SK-N-SH (cell line): Measurements from ENCODE around the gene ZFP64. TPM values are rescaled to one million over a fixed set of nuclear protein-coding genes. Genes with fewer than 3 reads are reported as not detected.

Experiments used
- CTCF ChIA-PET: fragments of 300-600, 350-600 bp; formaldehyde crosslinking; extraction: SDS; loops from one replicate; lab custom pipeline; 2021; lab: Yijun Ruan, JAX
- POLR2A ChIA-PET: fragments of 350-600 bp; sonication (Branson Sonifier 250); formaldehyde crosslinking; extraction: SDS; loops from one replicate; lab custom pipeline; 2020; ENCODE audit warnings: antibody characterized with exemption, inconsistent platforms; lab: Yijun Ruan, JAX
- DNase-seq: peaks from one replicate; pipeline ENCODE4 v3.0.0; 2012
- H2AFZ ChIP-seq: fragments of 200-600 bp; sonication (generic); 2 replicates; pipeline ENCODE4 v1.8.1; 2016; ENCODE audit warnings: antibody characterized with exemption, mild to moderate bottlenecking, low read depth
- H3F3A ChIP-seq: fragments of 200-600 bp; sonication (generic); replicated peaks from 2 replicates; pipeline ENCODE3; 2016; ENCODE audit warnings: antibody characterized with exemption, mild to moderate bottlenecking; ENCODE audit not compliant: insufficient read depth
- H3K27ac ChIP-seq, 2 experiments: fragments of 200-500 bp in 1 of 2; fragments of 200-600 bp in 1 of 2; sonication (Bioruptor generic) in 1 of 2; sonication (generic), shearing (Covaris generic) in 1 of 2; 2 replicates each; pipeline versions ENCODE4 v1.5.1 to v1.6.1; 2014 to 2016; ENCODE audit warnings: low read depth in 2 of 2, inconsistent platforms in 1 of 2, low read length in 1 of 2, mild to moderate bottlenecking in 1 of 2, mixed read lengths in 1 of 2
- H3K27me3 ChIP-seq: fragments of 200-600 bp; sonication (generic), shearing (Covaris generic); 2 replicates; pipeline ENCODE4 v1.6.1; 2016; ENCODE audit warnings: mixed run types; ENCODE audit not compliant: insufficient read depth
- H3K36me3 ChIP-seq, 2 experiments: fragments of 200-500 bp in 1 of 2; fragments of 200-600 bp in 1 of 2; sonication (Bioruptor generic) in 1 of 2; sonication (generic) in 1 of 2; replicated peaks in 1 of 2; 2 replicates each; pipeline versions ENCODE3 to v1.5.1; 2014 to 2016; ENCODE audit warnings: low read length in 1 of 2, mild to moderate bottlenecking in 1 of 2; ENCODE audit not compliant: insufficient read depth in 2 of 2, control insufficient read depth in 1 of 2
- H3K4me1 ChIP-seq, 2 experiments: fragments of 200-500 bp in 1 of 2; fragments of 200-600 bp in 1 of 2; sonication (Bioruptor generic) in 1 of 2; sonication (generic), shearing (Covaris generic) in 1 of 2; 2 replicates each; pipeline versions ENCODE4 v1.5.1 to v1.6.1; 2014 to 2016; ENCODE audit warnings: low read depth in 1 of 2, low read length in 1 of 2, mixed run types in 1 of 2; ENCODE audit not compliant: insufficient read depth in 2 of 2, control insufficient read depth in 1 of 2
- H3K4me2 ChIP-seq: fragments of 200-600 bp; sonication (generic), shearing (Covaris generic); 2 replicates; pipeline ENCODE4 v1.6.1; 2017; ENCODE audit warnings: mixed run types
- H3K4me3 ChIP-seq, 2 experiments: fragments of 200-500 bp in 1 of 2; fragments of 200-600 bp in 1 of 2; sonication (Bioruptor generic) in 1 of 2; sonication (generic), shearing (Covaris generic) in 1 of 2; 2 replicates each; pipeline versions ENCODE4 v1.5.1 to v1.8.1; 2014 to 2016; ENCODE audit warnings: low read depth in 2 of 2, inconsistent platforms in 1 of 2, low read length in 1 of 2, mild to moderate bottlenecking in 1 of 2, mixed read lengths in 1 of 2, moderate library complexity in 1 of 2
- H3K79me2 ChIP-seq: fragments of 200-600 bp; sonication (generic); 2 replicates; pipeline ENCODE4 v1.8.1; 2017; ENCODE audit warnings: mild to moderate bottlenecking; ENCODE audit not compliant: insufficient read depth
- H3K9ac ChIP-seq: fragments of 200-600 bp; sonication (generic); 2 replicates; pipeline ENCODE4 v1.6.1; 2017; ENCODE audit warnings: mixed run types
- H3K9me2 ChIP-seq: fragments of 200-600 bp; sonication (generic); 2 replicates; pipeline ENCODE4 v1.6.1; 2017; ENCODE audit warnings: mixed run types
- H3K9me3 ChIP-seq: fragments of 200-600 bp; sonication (generic); 2 replicates; pipeline ENCODE4 v1.6.1; 2017; ENCODE audit warnings: mixed run types, mild to moderate bottlenecking, moderate library complexity
- H4K20me1 ChIP-seq: fragments of 200-600 bp; sonication (generic); 2 replicates; pipeline ENCODE4 v1.6.1; 2017; ENCODE audit warnings: mild to moderate bottlenecking, mixed run types; ENCODE audit not compliant: insufficient read depth
- GABPA ChIP-seq: IDR thresholded peaks from 2 replicates; pipeline ENCODE4 v1.4.0; 2012; ENCODE audit warnings: low read depth, mild to moderate bottlenecking
- JUND ChIP-seq: IDR thresholded peaks from 2 replicates; pipeline ENCODE4 v1.4.0; 2012
- MAX ChIP-seq: IDR thresholded peaks from 2 replicates; pipeline ENCODE4 v1.4.0; 2012; ENCODE audit warnings: low read depth
- MEF2A ChIP-seq: IDR thresholded peaks from 2 replicates; pipeline ENCODE4 v1.4.0; 2012; ENCODE audit warnings: low read depth, borderline replicate concordance
- MXI1 ChIP-seq: IDR thresholded peaks from 2 replicates; pipeline ENCODE4 v1.6.1; 2012; ENCODE audit warnings: mild to moderate bottlenecking, low read depth, low read length, improper control_type of control experiment
- NRF1 ChIP-seq: IDR thresholded peaks from 2 replicates; pipeline ENCODE4 v1.6.1; 2012; ENCODE audit warnings: low read depth, mild to moderate bottlenecking, low read length
- RAD21 ChIP-seq: IDR thresholded peaks from 2 replicates; pipeline ENCODE4 v1.6.1; 2012; ENCODE audit warnings: mild to moderate bottlenecking, low read length
- RFX5 ChIP-seq: IDR thresholded peaks from 2 replicates; pipeline ENCODE4 v1.6.1; 2012; ENCODE audit warnings: mild to moderate bottlenecking, improper control_type of control experiment, low read length
- RXRA ChIP-seq: IDR thresholded peaks from 2 replicates; pipeline ENCODE4 v1.4.0; 2012; ENCODE audit warnings: low read depth, mild to moderate bottlenecking, borderline replicate concordance
- SIN3A ChIP-seq: IDR thresholded peaks from 2 replicates; pipeline ENCODE4 v1.6.1; 2012; ENCODE audit warnings: low read depth, mild to moderate bottlenecking, low read length, moderate library complexity, borderline replicate concordance
- TAF1 ChIP-seq: IDR thresholded peaks from 2 replicates; pipeline ENCODE4 v1.6.1; 2012; ENCODE audit warnings: low read depth, mild to moderate bottlenecking, low read length, moderate library complexity, borderline replicate concordance
- TEAD4 ChIP-seq: IDR thresholded peaks from 2 replicates; pipeline ENCODE4 v1.4.0; 2012; ENCODE audit warnings: mild to moderate bottlenecking, borderline replicate concordance; ENCODE audit not compliant: insufficient read depth
- ZBTB33 ChIP-seq: IDR thresholded peaks from 2 replicates; pipeline ENCODE4 v1.4.0; 2012; ENCODE audit warnings: low read depth, borderline replicate concordance
- WGBS: methylation state at CpG from one replicate; pipeline ENCODE4 v1.1.6; 2017; ENCODE audit warnings: low lambda C conversion rate; 5-methylcytosine and 5-hydroxymethylcytosine counted together
- polyA plus RNA-seq, 3 experiments: library from polyadenylated mRNA; depleted of rRNA; stranded (reverse); fragments of >200 nt; gene quantifications; 2 replicates each; pipeline ENCODE4 v1.2.3, GENCODE V29; 2012
- TF ChIP-seq, protein P1 (sequence below): fragments of 200-600 bp; sonication (generic); IDR thresholded peaks from 2 replicates; pipeline ENCODE4 v1.6.1; 2017; ENCODE audit warnings: antibody characterized with exemption, mild to moderate bottlenecking, moderate library complexity

Gene ZFP64
- polyA plus RNA-seq, 1 of the 3 experiments (the other 2 are of a cell fraction), result 12.8 TPM

- no peaks in the 10 kb centered on the region for H3F3A ChIP-seq
- no peaks in the 10 kb centered on the region for H3K27me3 ChIP-seq
- no peaks in the 10 kb centered on the region for H3K79me2 ChIP-seq
- POLR2A ChIA-PET, result no interaction called here
- no peak overlapping the region for H3K9ac ChIP-seq
- H3K9me2 ChIP-seq, result no peaks in the 10 kb centered on the region
- H3K27ac ChIP-seq, result no peak overlapping the region
- no peaks in the 10 kb centered on the region for H4K20me1 ChIP-seq
- no peaks in the 10 kb centered on the region for H3K9me3 ChIP-seq
- no peak overlapping the region for H3K4me3 ChIP-seq
- H3K4me2 ChIP-seq, result no peak overlapping the region
- no peaks in the 10 kb centered on the region for H3K4me1 ChIP-seq
- CTCF ChIA-PET, result interaction anchor here (1.0 to 1.2 kb wide), 2 partner anchors 13 to 19 kb away, joined by 3 to 4 read pairs; partner anchors contain the start of gene ZFP64
- 90% methylated on average over 3 of the region's 3 CpGs for WGBS
- TF ChIP-seq, protein P1, sequence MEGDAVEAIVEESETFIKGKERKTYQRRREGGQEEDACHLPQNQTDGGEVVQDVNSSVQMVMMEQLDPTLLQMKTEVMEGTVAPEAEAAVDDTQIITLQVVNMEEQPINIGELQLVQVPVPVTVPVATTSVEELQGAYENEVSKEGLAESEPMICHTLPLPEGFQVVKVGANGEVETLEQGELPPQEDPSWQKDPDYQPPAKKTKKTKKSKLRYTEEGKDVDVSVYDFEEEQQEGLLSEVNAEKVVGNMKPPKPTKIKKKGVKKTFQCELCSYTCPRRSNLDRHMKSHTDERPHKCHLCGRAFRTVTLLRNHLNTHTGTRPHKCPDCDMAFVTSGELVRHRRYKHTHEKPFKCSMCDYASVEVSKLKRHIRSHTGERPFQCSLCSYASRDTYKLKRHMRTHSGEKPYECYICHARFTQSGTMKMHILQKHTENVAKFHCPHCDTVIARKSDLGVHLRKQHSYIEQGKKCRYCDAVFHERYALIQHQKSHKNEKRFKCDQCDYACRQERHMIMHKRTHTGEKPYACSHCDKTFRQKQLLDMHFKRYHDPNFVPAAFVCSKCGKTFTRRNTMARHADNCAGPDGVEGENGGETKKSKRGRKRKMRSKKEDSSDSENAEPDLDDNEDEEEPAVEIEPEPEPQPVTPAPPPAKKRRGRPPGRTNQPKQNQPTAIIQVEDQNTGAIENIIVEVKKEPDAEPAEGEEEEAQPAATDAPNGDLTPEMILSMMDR, result no peak
- no peak for TF ChIP-seq MEF2A
- TF ChIP-seq ZBTB33, result no peak
- no peak for TF ChIP-seq RAD21
- no peak for TF ChIP-seq JUND
- no peak for TF ChIP-seq RXRA
- TF ChIP-seq MAX, result no peak
- TF ChIP-seq NRF1, result no peak
- TF ChIP-seq SIN3A, result no peak
- TF ChIP-seq TEAD4, result no peak
- no peak for TF ChIP-seq TAF1
- no peak for TF ChIP-seq GABPA
- TF ChIP-seq RFX5, result no peak
- H2AFZ ChIP-seq, result no peak overlapping the region
- no peak for DNase-seq
- H3K36me3 ChIP-seq, result peaks cover 3 to 17% of the 10 kb centered on the region in 2 experiments
Observed at GRCh38 chr20:52178691-52179090, 12.9 kb downstream of the ZFP64 start.

- WGBS, result 99% methylated on average over 15 of the region's 18 CpGs
- 0 out of 2 replicates have a peak, but pooled peaks cover 2% of the 10 kb centered on the region for H3K79me2 ChIP-seq
- H2AFZ ChIP-seq, result no peak overlapping the region
- no peak overlapping the region for H3K4me2 ChIP-seq
- DNase-seq, result no peak
- H3K9me2 ChIP-seq, result no peaks in the 10 kb centered on the region
- H3F3A ChIP-seq, result no peaks in the 10 kb centered on the region
- H4K20me1 ChIP-seq, result 0 out of 2 replicates have a peak, but pooled peaks cover 2% of the 10 kb centered on the region
- no peak overlapping the region for H3K27ac ChIP-seq
- H3K36me3 ChIP-seq, result peaks cover 6 to 14% of the 10 kb centered on the region in 2 experiments
- H3K9me3 ChIP-seq, result no peaks in the 10 kb centered on the region
- TF ChIP-seq MXI1 (no peak), MAX (no peak)
- H3K4me1 ChIP-seq, result no peaks in the 10 kb centered on the region
- CTCF ChIA-PET, result no interaction called here
- no peaks in the 10 kb centered on the region for H3K27me3 ChIP-seq
- POLR2A ChIA-PET, result no interaction called here
- no peak overlapping the region for H3K4me3 ChIP-seq
- H3K9ac ChIP-seq, result no peak overlapping the region
Observed at GRCh38 chr20:52175840-52176239, 15.7 kb downstream of the ZFP64 start.
